ENCODE results near the gene BCAM.
A peak's percentile ranks its signal among the peaks of the same experiment; 100 is the strongest.

Gene BCAM

GRCh38 chr19:44850641-44851109, 41.8 kb downstream of the BCAM start:
- H4K8ac ChIP-seq (ENCODE audit: low read length): no peak overlapping the region
- H2BK12ac ChIP-seq (ENCODE audit: low read length in 2 of 2): no peak overlapping the region
- no peak overlapping the region for H2AFZ ChIP-seq (ENCODE audit: low read depth, low read length)
- H3K4me1 ChIP-seq (ENCODE audit: control insufficient read depth, insufficient read depth, low read depth, low read length): peaks cover 28% of the 10 kb centered on the region
- peak overlapping the region in 1 of 2 experiments; percentile 87 for H3K14ac ChIP-seq (ENCODE audit: low read length in 2 of 2)
- peak overlapping the region; percentile 27 for H2AK5ac ChIP-seq (ENCODE audit: low read length, severe bottlenecking)
- no peaks in the 10 kb centered on the region for H3K27me3 ChIP-seq (ENCODE audit: control insufficient read depth in 1 of 2, insufficient read depth in 1 of 2, low read length in 2 of 2)
- no peak overlapping the region for H2BK5ac ChIP-seq (ENCODE audit: low read depth, low read length, poor library complexity, severe bottlenecking)
- H3K27ac ChIP-seq (ENCODE audit: low read length, poor library complexity, severe bottlenecking): no peak overlapping the region
- H3K9me3 ChIP-seq (ENCODE audit: control insufficient read depth, low read length): no peaks in the 10 kb centered on the region
- H2BK15ac ChIP-seq (ENCODE audit: low read depth, poor library complexity, severe bottlenecking): no peak overlapping the region
- peaks cover 0 to 25% of the 10 kb centered on the region in 2 experiments for H3K36me3 ChIP-seq (ENCODE audit: control insufficient read depth in 1 of 2, insufficient read depth in 2 of 2, low read depth in 1 of 2, low read length in 2 of 2)
- H3K9ac ChIP-seq (ENCODE audit: low read length): no peak overlapping the region
- H3K4ac ChIP-seq (ENCODE audit: low read depth in 1 of 2, low read length in 2 of 2): peak overlapping the region in 1 of 2 experiments; percentile 10
- no peak overlapping the region for H3K4me3 ChIP-seq (ENCODE audit: insufficient read depth in 1 of 2, low read depth in 1 of 2, low read length in 2 of 2)
- H3K79me1 ChIP-seq (replicated peaks; ENCODE audit: low read length, poor library complexity, severe bottlenecking): peaks cover 1% of the 10 kb centered on the region
- DNase-seq: no peak
- WGBS: 63% methylated on average over 8 of the region's 8 CpGs
- no peak overlapping the region for H4K91ac ChIP-seq (ENCODE audit: low read length)
- peak overlapping the region in 1 of 2 experiments; percentile 68 for H3K18ac ChIP-seq (ENCODE audit: low read depth in 1 of 2, low read length in 2 of 2)
- no peak overlapping the region for H2BK120ac ChIP-seq (ENCODE audit: low read depth, low read length)
- no peak overlapping the region for H3K4me2 ChIP-seq (ENCODE audit: low read length, poor library complexity, severe bottlenecking)
- H3K23ac ChIP-seq (ENCODE audit: low read length in 2 of 2): peak overlapping the region in 1 of 2 experiments; percentile 70

- Histone ChIP-seq H3K14ac (ENCODE audit: low read length in 2 of 2) (peak overlapping the region in 1 of 2 experiments; percentile 53), H2AK5ac (ENCODE audit: low read length, severe bottlenecking) (no peak overlapping the region), H3K79me1 (replicated peaks; ENCODE audit: low read length, poor library complexity, severe bottlenecking) (peaks cover 3% of the 10 kb centered on the region), H2AFZ (ENCODE audit: low read depth, low read length) (no peak overlapping the region), H3K23ac (ENCODE audit: low read length in 2 of 2) (peak overlapping the region in 1 of 2 experiments; percentile 46), H4K91ac (ENCODE audit: low read length) (no peak overlapping the region), H2BK5ac (ENCODE audit: low read depth, low read length, poor library complexity, severe bottlenecking) (no peak overlapping the region), H2BK120ac (ENCODE audit: low read depth, low read length) (no peak overlapping the region), H3K4me1 (ENCODE audit: control insufficient read depth, insufficient read depth, low read depth, low read length) (peaks cover 31% of the 10 kb centered on the region), H3K27ac (ENCODE audit: low read length, poor library complexity, severe bottlenecking) (no peak overlapping the region), H2BK15ac (ENCODE audit: low read depth, poor library complexity, severe bottlenecking) (no peak overlapping the region), H3K36me3 (ENCODE audit: control insufficient read depth in 1 of 2, insufficient read depth in 2 of 2, low read depth in 1 of 2, low read length in 2 of 2) (peaks cover 0 to 27% of the 10 kb centered on the region in 2 experiments), H2BK12ac (ENCODE audit: low read length in 2 of 2) (no peak overlapping the region), H3K4ac (ENCODE audit: low read depth in 1 of 2, low read length in 2 of 2) (no peak overlapping the region), H3K4me2 (ENCODE audit: low read length, poor library complexity, severe bottlenecking) (no peak overlapping the region), H3K9ac (ENCODE audit: low read length) (no peak overlapping the region), H3K4me3 (ENCODE audit: insufficient read depth in 1 of 2, low read depth in 1 of 2, low read length in 2 of 2) (no peak overlapping the region), H3K9me3 (ENCODE audit: control insufficient read depth, low read length) (no peaks in the 10 kb centered on the region), H4K8ac (ENCODE audit: low read length) (no peak overlapping the region), H3K27me3 (ENCODE audit: control insufficient read depth in 1 of 2, insufficient read depth in 1 of 2, low read length in 2 of 2) (no peaks in the 10 kb centered on the region), H3K18ac (ENCODE audit: low read depth in 1 of 2, low read length in 2 of 2) (no peak overlapping the region)
- 97% methylated on average over 2 of the region's 2 CpGs for WGBS
- no peak for DNase-seq
Observed at GRCh38 chr19:44851427-44851826, 42.5 kb downstream of the BCAM start.

- H3K79me1 ChIP-seq (replicated peaks; ENCODE audit: low read length, poor library complexity, severe bottlenecking): peaks cover 10% of the 10 kb centered on the region
- H3K4me2 ChIP-seq (ENCODE audit: low read length, poor library complexity, severe bottlenecking): no peak overlapping the region
- no peak overlapping the region for H3K18ac ChIP-seq (ENCODE audit: low read depth in 1 of 2, low read length in 2 of 2)
- H3K4me3 ChIP-seq (ENCODE audit: insufficient read depth in 1 of 2, low read depth in 1 of 2, low read length in 2 of 2): no peak overlapping the region
- H3K23ac ChIP-seq (ENCODE audit: low read length in 2 of 2): no peak overlapping the region
- H3K4ac ChIP-seq (ENCODE audit: low read depth in 1 of 2, low read length in 2 of 2): no peak overlapping the region
- no peak overlapping the region for H3K14ac ChIP-seq (ENCODE audit: low read length in 2 of 2)
- no peak overlapping the region for H3K9ac ChIP-seq (ENCODE audit: low read length)
- H2BK15ac ChIP-seq (ENCODE audit: low read depth, poor library complexity, severe bottlenecking): no peak overlapping the region
- H4K8ac ChIP-seq (ENCODE audit: low read length): no peak overlapping the region
- no peak overlapping the region for H2AK5ac ChIP-seq (ENCODE audit: low read length, severe bottlenecking)
- H2AFZ ChIP-seq (ENCODE audit: low read depth, low read length): no peak overlapping the region
- no peak overlapping the region for H3K27ac ChIP-seq (ENCODE audit: low read length, poor library complexity, severe bottlenecking)
- no peak overlapping the region for H2BK5ac ChIP-seq (ENCODE audit: low read depth, low read length, poor library complexity, severe bottlenecking)
- DNase-seq: no peak
- H2BK12ac ChIP-seq (ENCODE audit: low read length in 2 of 2): no peak overlapping the region
- 100% methylated on average over 1 of the region's 1 CpG for WGBS
- no peak overlapping the region for H2BK120ac ChIP-seq (ENCODE audit: low read depth, low read length)
- no peaks in the 10 kb centered on the region for H3K9me3 ChIP-seq (ENCODE audit: control insufficient read depth, low read length)
- no peak overlapping the region for H4K91ac ChIP-seq (ENCODE audit: low read length)
- H3K27me3 ChIP-seq (ENCODE audit: control insufficient read depth in 1 of 2, insufficient read depth in 1 of 2, low read length in 2 of 2): no peaks in the 10 kb centered on the region
- peaks cover 0 to 39% of the 10 kb centered on the region in 2 experiments for H3K36me3 ChIP-seq (ENCODE audit: control insufficient read depth in 1 of 2, insufficient read depth in 2 of 2, low read depth in 1 of 2, low read length in 2 of 2)
- H3K4me1 ChIP-seq (ENCODE audit: control insufficient read depth, insufficient read depth, low read depth, low read length): peaks cover 26% of the 10 kb centered on the region
Observed at GRCh38 chr19:44855606-44856005, 46.7 kb downstream of the BCAM start.

GRCh38 chr19:44856421-44857083, 47.6 kb downstream of the BCAM start:
- no peak overlapping the region for H3K4ac ChIP-seq (ENCODE audit: low read depth in 1 of 2, low read length in 2 of 2)
- H3K9me3 ChIP-seq (ENCODE audit: control insufficient read depth, low read length): no peaks in the 10 kb centered on the region
- no peak for DNase-seq
- H2BK12ac ChIP-seq (ENCODE audit: low read length in 2 of 2): no peak overlapping the region
- H4K91ac ChIP-seq (ENCODE audit: low read length): no peak overlapping the region
- no peak overlapping the region for H3K9ac ChIP-seq (ENCODE audit: low read length)
- H2BK5ac ChIP-seq (ENCODE audit: low read depth, low read length, poor library complexity, severe bottlenecking): no peak overlapping the region
- H3K79me1 ChIP-seq (replicated peaks; ENCODE audit: low read length, poor library complexity, severe bottlenecking): peaks cover 13% of the 10 kb centered on the region
- no peak overlapping the region for H2BK15ac ChIP-seq (ENCODE audit: low read depth, poor library complexity, severe bottlenecking)
- H4K8ac ChIP-seq (ENCODE audit: low read length): no peak overlapping the region
- no peak overlapping the region for H2BK120ac ChIP-seq (ENCODE audit: low read depth, low read length)
- H2AK5ac ChIP-seq (ENCODE audit: low read length, severe bottlenecking): peak overlapping the region; percentile 44
- H3K4me1 ChIP-seq (ENCODE audit: control insufficient read depth, insufficient read depth, low read depth, low read length): peaks cover 18% of the 10 kb centered on the region
- no peak overlapping the region for H3K4me3 ChIP-seq (ENCODE audit: insufficient read depth in 1 of 2, low read depth in 1 of 2, low read length in 2 of 2)
- H3K23ac ChIP-seq (ENCODE audit: low read length in 2 of 2): no peak overlapping the region
- no peak overlapping the region for H3K18ac ChIP-seq (ENCODE audit: low read depth in 1 of 2, low read length in 2 of 2)
- peak overlapping the region; percentile 39 for H3K27ac ChIP-seq (ENCODE audit: low read length, poor library complexity, severe bottlenecking)
- H3K36me3 ChIP-seq (ENCODE audit: control insufficient read depth in 1 of 2, insufficient read depth in 2 of 2, low read depth in 1 of 2, low read length in 2 of 2): peaks cover 1 to 31% of the 10 kb centered on the region in 2 experiments
- WGBS: 89% methylated on average over 10 of the region's 10 CpGs
- no peak overlapping the region for H3K14ac ChIP-seq (ENCODE audit: low read length in 2 of 2)
- H3K4me2 ChIP-seq (ENCODE audit: low read length, poor library complexity, severe bottlenecking): no peak overlapping the region
- no peak overlapping the region for H2AFZ ChIP-seq (ENCODE audit: low read depth, low read length)
- no peaks in the 10 kb centered on the region for H3K27me3 ChIP-seq (ENCODE audit: control insufficient read depth in 1 of 2, insufficient read depth in 1 of 2, low read length in 2 of 2)
